HG03139 (cell line): ENCODE measurements around the gene PTPRM.

Source experiments
- ATAC-seq: cut with Tn5 transposase; IDR thresholded peaks from one replicate; pipeline ENCODE4 v1.9.1; 2021; ENCODE audit not compliant: unreplicated experiment

PTPRM gene

GRCh38 chr18:7885865-7886264 lies 318.7 kb downstream of the PTPRM start:
- no peak for ATAC-seq

GRCh38 chr18:7886436-7886835 lies 319.3 kb downstream of the PTPRM start:
- ATAC-seq, result no peak

- ATAC-seq, result no peak
Measured at GRCh38 chr18:7889515-7889914, 322.4 kb downstream of the PTPRM start.

- ATAC-seq, result no peak
Measured at GRCh38 chr18:7890075-7890474, 323.0 kb downstream of the PTPRM start.

- ATAC-seq, result no peak
Measured at GRCh38 chr18:7892556-7892955, 325.4 kb downstream of the PTPRM start.

- no peak for ATAC-seq
Measured at GRCh38 chr18:7894592-7894991, 327.5 kb downstream of the PTPRM start.

GRCh38 chr18:7895346-7895745 lies 328.2 kb downstream of the PTPRM start:
- ATAC-seq, result no peak

- ATAC-seq, result no peak
Measured at GRCh38 chr18:7896161-7896560, 329.0 kb downstream of the PTPRM start.

GRCh38 chr18:7896805-7897518 lies 329.8 kb downstream of the PTPRM start:
- ATAC-seq, result no peak

GRCh38 chr18:7898181-7898580 lies 331.1 kb downstream of the PTPRM start:
- ATAC-seq, result no peak

GRCh38 chr18:7899078-7899477 lies 332.0 kb downstream of the PTPRM start:
- ATAC-seq, result no peak

- no peak for ATAC-seq
Measured at GRCh38 chr18:7900091-7900490, 333.0 kb downstream of the PTPRM start.

- ATAC-seq, result no peak
Measured at GRCh38 chr18:7901657-7902056, 334.5 kb downstream of the PTPRM start.

GRCh38 chr18:7902399-7902839 lies 335.3 kb downstream of the PTPRM start:
- ATAC-seq, result no peak

- ATAC-seq, result no peak
Measured at GRCh38 chr18:7904529-7904928, 337.4 kb downstream of the PTPRM start.

- no peak for ATAC-seq
Measured at GRCh38 chr18:7908681-7909299, 341.7 kb downstream of the PTPRM start.

GRCh38 chr18:7914834-7915670 lies 347.9 kb downstream of the PTPRM start:
- ATAC-seq, result no peak

GRCh38 chr18:7918701-7919100 lies 351.6 kb downstream of the PTPRM start:
- no peak for ATAC-seq

GRCh38 chr18:7919565-7919964 lies 352.4 kb downstream of the PTPRM start:
- no peak for ATAC-seq

GRCh38 chr18:7921938-7922587 lies 354.9 kb downstream of the PTPRM start:
- no peak for ATAC-seq

GRCh38 chr18:7923105-7923504 lies 356.0 kb downstream of the PTPRM start:
- ATAC-seq, result no peak
